Measurements from ENCODE around the gene EEF1G. TPM values are rescaled to one million over a fixed set of nuclear protein-coding genes. Genes with fewer than 3 reads are reported as not detected.

EEF1G gene
- total and polyA plus RNA-seq, 9 of the 15 experiments (the other 6 are each of a cell fraction or from before 2014, with no cell fraction given) = 985 to 2,349 (median 2,035) TPM

DNA sequence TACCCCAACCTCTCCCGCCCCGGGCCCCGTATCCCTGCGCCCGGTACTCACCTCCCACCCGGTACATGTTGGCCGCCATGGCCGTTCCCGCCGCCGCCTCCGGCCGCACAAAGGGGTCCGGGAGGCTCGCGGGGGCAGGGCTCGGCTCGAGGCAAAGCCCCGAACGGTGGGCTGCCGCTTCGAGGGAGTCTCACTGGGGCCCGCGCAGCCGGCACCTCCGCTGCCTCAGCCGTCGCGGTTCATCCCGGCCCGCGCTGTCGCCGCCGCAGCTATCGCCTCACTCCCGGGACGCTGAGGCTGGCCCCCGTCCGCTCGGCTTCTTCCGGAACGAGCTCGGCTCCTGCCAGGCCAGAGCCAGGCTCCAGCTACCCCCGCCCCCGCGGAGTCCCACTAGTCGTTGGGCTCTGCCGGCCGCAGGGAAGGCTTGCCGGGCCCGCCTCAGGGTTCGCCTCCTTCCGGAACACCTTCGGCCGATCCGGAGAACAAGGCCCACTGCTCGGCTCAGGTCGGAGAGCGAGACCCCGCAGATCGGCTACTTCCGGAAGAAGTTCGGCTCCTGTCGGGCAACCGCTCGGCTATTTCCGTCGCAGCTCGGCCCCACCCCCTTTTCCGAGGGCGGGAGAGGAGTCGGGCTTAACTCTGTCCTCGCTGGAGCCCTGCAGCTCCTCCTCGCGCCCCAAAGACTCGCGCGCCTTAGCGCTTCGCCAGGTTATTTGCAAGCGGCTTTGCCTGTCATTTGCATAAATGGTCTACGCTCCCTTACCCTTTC is 27.9 kb upstream of the EEF1G start, which contains the start of gene MTA2:
MTA2 (minus strand) TSS at position 494 of the 769 bp plus-strand sequence; CDS start at position 79, 415 bp downstream.
- Histone ChIP-seq H3K27ac (ENCODE audit: extremely low read depth, low read depth, low read length) (peak within 1 kb of the TSS; percentile 97), H2AFZ (ENCODE audit: low read depth, low read length) (peak within 1 kb of the TSS; percentile 95), H4K20me1 (replicated peaks; ENCODE audit: control insufficient read depth, insufficient read depth, low read length) (no peaks in the 10 kb centered on the region), H3K9ac (ENCODE audit: insufficient read depth in 1 of 2, low read depth in 2 of 2, low read length in 2 of 2) (peak within 1 kb of the TSS; percentile 95 to 100), H3K27me3 (ENCODE audit: control insufficient read depth in 2 of 2, insufficient read depth in 2 of 2, low read length in 2 of 2) (no peaks in the 10 kb centered on the region), H3K4me3 (peak within 1 kb of the TSS; percentile 95), H3K9me3 (replicated peaks; ENCODE audit: control insufficient read depth, insufficient read depth, low read depth, low read length) (no peaks in the 10 kb centered on the region), H3K79me2 (ENCODE audit: control insufficient read depth, insufficient read depth, low read length) (peaks cover 46% of the 10 kb centered on the region), H3K9me1 (ENCODE audit: control insufficient read depth, insufficient read depth, low read length) (no peaks in the 10 kb centered on the region), H3K4me2 (ENCODE audit: insufficient read depth, low read length) (peak within 1 kb of the TSS; percentile 95), H3K4me1 (replicated peaks in 1 of 2; ENCODE audit: control insufficient read depth in 2 of 2, insufficient read depth in 2 of 2, low read length in 2 of 2) (peaks cover 14 to 43% of the 10 kb centered on the region in 2 experiments; a peak in 4 of 5 replicates), H3K36me3 (ENCODE audit: control insufficient read depth, insufficient read depth, low read length) (peaks cover 71% of the 10 kb centered on the region)
- ATAC-seq (peak; percentile 94), DNase-seq (ENCODE audit: extremely low read depth in 1 of 4, low spot score in 3 of 4) (peak; percentile 86 to 99 (median 91)), FAIRE-seq (peak; percentile 99)
- ChIA-PET CTCF (ENCODE audit: low intra/inter-chr PET ratio) (no interaction called here), POLR2A (interaction anchor here (0.6 to 2.7 kb wide), 23 partner anchors 9 to 1114 kb away, joined by 3 to 45 read pairs (median 4); partner anchors contain the start of genes B3GAT3, C11orf98, CSKMT and EEF1G)
- intact Hi-C loops (cut with micrococcal nuclease) = loop anchor here (5.0 kb wide), 1 partner anchor 71 kb away; the partner anchor contains the start of genes LBHD1 and UQCC3
- in situ Hi-C loops (cut with MboI) = no loop called here
- no TSS peak for BruUV-seq (replicated peaks)
- WGBS (ENCODE audit: insufficient coverage, low coverage, missing lambda C conversion rate) = under 1% methylated on average over 53 of the region's 83 CpGs
- no peak for TF ChIP-seq ARID1B (IDR thresholded peaks at IDR 0.05)
- no peak for TF ChIP-seq HNRNPL (IDR thresholded peaks at IDR 0.05; ENCODE audit: low read depth, low read length)
- TF ChIP-seq SMAD4 (CRISPR knock-in tag; conservative IDR thresholded peaks at IDR 0.05) = no peak
- TF ChIP-seq, protein P1, sequence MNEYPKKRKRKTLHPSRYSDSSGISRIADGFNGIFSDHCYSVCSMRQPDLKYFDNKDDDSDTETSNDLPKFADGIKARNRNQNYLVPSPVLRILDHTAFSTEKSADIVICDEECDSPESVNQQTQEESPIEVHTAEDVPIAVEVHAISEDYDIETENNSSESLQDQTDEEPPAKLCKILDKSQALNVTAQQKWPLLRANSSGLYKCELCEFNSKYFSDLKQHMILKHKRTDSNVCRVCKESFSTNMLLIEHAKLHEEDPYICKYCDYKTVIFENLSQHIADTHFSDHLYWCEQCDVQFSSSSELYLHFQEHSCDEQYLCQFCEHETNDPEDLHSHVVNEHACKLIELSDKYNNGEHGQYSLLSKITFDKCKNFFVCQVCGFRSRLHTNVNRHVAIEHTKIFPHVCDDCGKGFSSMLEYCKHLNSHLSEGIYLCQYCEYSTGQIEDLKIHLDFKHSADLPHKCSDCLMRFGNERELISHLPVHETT (CRISPR knock-in tag; conservative IDR thresholded peaks at IDR 0.05 in 1 of 2, IDR thresholded peaks at IDR 0.05 in 1 of 2) = peak in 1 of 2 experiments; percentile 87; a peak in 1 of 4 replicates
- TF ChIP-seq EGR1 (conservative IDR thresholded peaks at IDR 0.05) = peak; percentile 90
- TF ChIP-seq, protein P2, sequence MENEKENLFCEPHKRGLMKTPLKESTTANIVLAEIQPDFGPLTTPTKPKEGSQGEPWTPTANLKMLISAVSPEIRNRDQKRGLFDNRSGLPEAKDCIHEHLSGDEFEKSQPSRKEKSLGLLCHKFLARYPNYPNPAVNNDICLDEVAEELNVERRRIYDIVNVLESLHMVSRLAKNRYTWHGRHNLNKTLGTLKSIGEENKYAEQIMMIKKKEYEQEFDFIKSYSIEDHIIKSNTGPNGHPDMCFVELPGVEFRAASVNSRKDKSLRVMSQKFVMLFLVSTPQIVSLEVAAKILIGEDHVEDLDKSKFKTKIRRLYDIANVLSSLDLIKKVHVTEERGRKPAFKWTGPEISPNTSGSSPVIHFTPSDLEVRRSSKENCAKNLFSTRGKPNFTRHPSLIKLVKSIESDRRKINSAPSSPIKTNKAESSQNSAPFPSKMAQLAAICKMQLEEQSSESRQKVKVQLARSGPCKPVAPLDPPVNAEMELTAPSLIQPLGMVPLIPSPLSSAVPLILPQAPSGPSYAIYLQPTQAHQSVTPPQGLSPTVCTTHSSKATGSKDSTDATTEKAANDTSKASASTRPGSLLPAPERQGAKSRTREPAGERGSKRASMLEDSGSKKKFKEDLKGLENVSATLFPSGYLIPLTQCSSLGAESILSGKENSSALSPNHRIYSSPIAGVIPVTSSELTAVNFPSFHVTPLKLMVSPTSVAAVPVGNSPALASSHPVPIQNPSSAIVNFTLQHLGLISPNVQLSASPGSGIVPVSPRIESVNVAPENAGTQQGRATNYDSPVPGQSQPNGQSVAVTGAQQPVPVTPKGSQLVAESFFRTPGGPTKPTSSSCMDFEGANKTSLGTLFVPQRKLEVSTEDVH (IDR thresholded peaks at IDR 0.05; ENCODE audit: low read depth, partially characterized antibody) = no peak
- TF ChIP-seq JUNB (CRISPR knock-in tag; conservative IDR thresholded peaks at IDR 0.05) = no peak
- peak; percentile 57 for TF ChIP-seq MYC (IDR thresholded peaks at IDR 0.05; ENCODE audit: low read depth, low read length)
- no peak for TF ChIP-seq MYC (CRISPR knock-in tag; IDR thresholded peaks at IDR 0.05; ENCODE audit: borderline replicate concordance, low read depth)
- no peak for TF ChIP-seq ZNF408 (CRISPR knock-in tag; IDR thresholded peaks at IDR 0.05; ENCODE audit: low read depth)
- no peak for TF ChIP-seq ZNF764 (CRISPR knock-in tag; IDR thresholded peaks at IDR 0.05; ENCODE audit: low read depth)
- no peak for TF ChIP-seq SNRNP70 (optimal IDR thresholded peaks at IDR 0.05; ENCODE audit: low read depth, low read length)
- peak; percentile 89; the same call in 1 of the 2 replicates for TF ChIP-seq NR3C1 (CRISPR knock-in tag; IDR thresholded peaks at IDR 0.05)
- TF ChIP-seq, protein P3, sequence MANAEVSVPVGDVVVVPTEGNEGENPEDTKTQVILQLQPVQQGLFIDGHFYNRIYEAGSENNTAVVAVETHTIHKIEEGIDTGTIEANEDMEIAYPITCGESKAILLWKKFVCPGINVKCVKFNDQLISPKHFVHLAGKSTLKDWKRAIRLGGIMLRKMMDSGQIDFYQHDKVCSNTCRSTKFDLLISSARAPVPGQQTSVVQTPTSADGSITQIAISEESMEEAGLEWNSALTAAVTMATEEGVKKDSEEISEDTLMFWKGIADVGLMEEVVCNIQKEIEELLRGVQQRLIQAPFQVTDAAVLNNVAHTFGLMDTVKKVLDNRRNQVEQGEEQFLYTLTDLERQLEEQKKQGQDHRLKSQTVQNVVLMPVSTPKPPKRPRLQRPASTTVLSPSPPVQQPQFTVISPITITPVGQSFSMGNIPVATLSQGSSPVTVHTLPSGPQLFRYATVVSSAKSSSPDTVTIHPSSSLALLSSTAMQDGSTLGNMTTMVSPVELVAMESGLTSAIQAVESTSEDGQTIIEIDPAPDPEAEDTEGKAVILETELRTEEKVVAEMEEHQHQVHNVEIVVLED (CRISPR knock-in tag; IDR thresholded peaks at IDR 0.05) = no peak

Data from K562 (cell line).